Kidney (tissue), 14 donors: Measurements from ENCODE around the gene ZNF865. TPM values are rescaled to one million over a fixed set of nuclear protein-coding genes. Genes with fewer than 3 reads are reported as not detected.

Experiments
- DNase-seq, 5 donors: peaks; one replicate each; pipeline ENCODE4 v3.0.0-alpha.2; 2013 to 2020
- FAIRE-seq: peaks from 2 replicates; lab custom pipeline; 2012; peaks lifted over from hg19 to GRCh38; lab: Jason Lieb, UNC
- H3K27ac ChIP-seq, 2 donors: one replicate each; pipeline ENCODE4 v1.7.0; 2013; ENCODE audit warnings: low read depth in 2 of 2, low read length in 2 of 2, inconsistent platforms in 1 of 2
- H3K27me3 ChIP-seq: one replicate; pipeline ENCODE4 v1.7.1; 2013; ENCODE audit warnings: low read length, inconsistent platforms; ENCODE audit not compliant: control insufficient read depth, insufficient read depth
- H3K36me3 ChIP-seq, 3 donors: one replicate each; pipeline versions ENCODE4 v1.7.0 to v1.7.1; 2013; ENCODE audit warnings: low read length in 3 of 3, control low read depth in 1 of 3, inconsistent platforms in 1 of 3; ENCODE audit not compliant: insufficient read depth in 3 of 3, control insufficient read depth in 2 of 3
- H3K4me1 ChIP-seq, 3 donors: one replicate each; pipeline versions ENCODE4 v1.7.0 to v1.7.1; 2013; ENCODE audit warnings: low read length in 3 of 3, inconsistent platforms in 1 of 3, low read depth in 1 of 3; ENCODE audit not compliant: control insufficient read depth in 2 of 3, insufficient read depth in 2 of 3
- H3K4me3 ChIP-seq, 3 donors: one replicate each; pipeline versions ENCODE4 v1.7.0 to v1.8.1; 2013; ENCODE audit warnings: low read length in 3 of 3, control low read depth in 1 of 3, inconsistent platforms in 1 of 3
- H3K9ac ChIP-seq, 3 donors: one replicate each; pipeline versions ENCODE4 v1.7.0 to v1.7.1; 2013; ENCODE audit warnings: low read length in 3 of 3, control low read depth in 1 of 3, inconsistent platforms in 1 of 3
- H3K9me3 ChIP-seq, 3 donors: one replicate each; pipeline versions ENCODE4 v1.7.0 to v1.7.1; 2013; ENCODE audit warnings: low read length in 3 of 3, control low read depth in 1 of 3, inconsistent platforms in 1 of 3; ENCODE audit not compliant: control insufficient read depth in 2 of 3, insufficient read depth in 1 of 3
- intact Hi-C: fragments of 100-400 bp; cut with DNase I; formaldehyde crosslinking; loops from one replicate; pipeline ENCODE4 v1.11.1; 2022
- polyA plus RNA-seq: library from polyadenylated mRNA; stranded (reverse); fragments of 350-450 nt; fragmentation: Illumina TruSeq; extraction: RNeasy Lipid Tissue Mini Kit (QIAGEN cat#74804); gene quantifications from one replicate; pipeline ENCODE4 v1.2.3, GENCODE V29; 2014; ENCODE audit warnings: low read depth, low replicate concordance; ENCODE audit not compliant: insufficient read depth
- total RNA-seq: library from RNA; stranded (reverse); fragmentation: NEBNext Ultra II Directional; extraction: Animal tissue kit (Norgen Biotek cat#: 25700); gene quantifications from one replicate; pipeline ENCODE4 v1.2.1, GENCODE V29; 2021
- TF ChIP-seq, protein P1 (sequence below): IDR thresholded peaks from 3 replicates; pipeline ENCODE4 v1.5.1; 2012; ENCODE audit warnings: mild to moderate bottlenecking, moderate library complexity, borderline replicate concordance; ENCODE audit not compliant: insufficient read depth; ENCODE audit errors: extremely low read depth
- donor health status: control.
- donor health status: control.
- donor health status: control.
- donor health status: control.
- donor health status: control.
- donor health status: DM: yes; HTN: yes; CAD: no.
- donor health status: Normal renal cell carcinoma (clear cell type).

The ZNF865 gene
- total and polyA plus RNA-seq, 2 donors from 2014 or later = 5.8 to 17.4 TPM

DNA sequence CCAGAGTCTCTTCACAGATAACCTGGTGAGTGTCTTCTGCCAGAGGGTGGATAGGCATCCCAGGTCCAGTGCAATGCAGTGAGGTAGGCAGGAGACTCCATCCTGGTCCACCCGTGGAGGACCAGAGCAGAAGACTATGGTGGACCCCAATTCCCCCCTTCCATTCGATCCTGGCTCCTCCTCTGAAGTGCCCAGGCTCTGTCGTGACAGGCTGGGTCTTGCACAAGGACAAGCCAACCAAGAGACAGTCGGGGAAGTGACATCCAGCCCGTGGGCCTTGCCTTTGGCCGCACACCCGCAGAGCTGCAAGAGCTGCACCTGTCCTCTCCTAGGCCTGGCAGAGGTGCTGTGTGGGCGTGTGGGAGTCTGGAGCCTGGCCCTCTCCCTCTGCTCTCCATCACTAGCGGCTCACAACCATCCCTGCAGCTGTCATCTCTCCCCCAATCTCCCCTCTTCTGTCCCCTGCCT lies 15.8 kb downstream of the ZNF865 start:
- Histone ChIP-seq H3K4me3 (no peak overlapping the region), H3K4me1 (peaks cover 2 to 6% (median 5%) of the 10 kb centered on the region in 3 donors), H3K9ac (no peak overlapping the region), H3K27me3 (no peaks in the 10 kb centered on the region), H3K36me3 (peaks cover 0 to 6% (median 0%) of the 10 kb centered on the region in 3 donors), H3K27ac (no peak overlapping the region), H3K9me3 (no peaks in the 10 kb centered on the region)
- no peak for DNase-seq
- TF ChIP-seq, protein P1, sequence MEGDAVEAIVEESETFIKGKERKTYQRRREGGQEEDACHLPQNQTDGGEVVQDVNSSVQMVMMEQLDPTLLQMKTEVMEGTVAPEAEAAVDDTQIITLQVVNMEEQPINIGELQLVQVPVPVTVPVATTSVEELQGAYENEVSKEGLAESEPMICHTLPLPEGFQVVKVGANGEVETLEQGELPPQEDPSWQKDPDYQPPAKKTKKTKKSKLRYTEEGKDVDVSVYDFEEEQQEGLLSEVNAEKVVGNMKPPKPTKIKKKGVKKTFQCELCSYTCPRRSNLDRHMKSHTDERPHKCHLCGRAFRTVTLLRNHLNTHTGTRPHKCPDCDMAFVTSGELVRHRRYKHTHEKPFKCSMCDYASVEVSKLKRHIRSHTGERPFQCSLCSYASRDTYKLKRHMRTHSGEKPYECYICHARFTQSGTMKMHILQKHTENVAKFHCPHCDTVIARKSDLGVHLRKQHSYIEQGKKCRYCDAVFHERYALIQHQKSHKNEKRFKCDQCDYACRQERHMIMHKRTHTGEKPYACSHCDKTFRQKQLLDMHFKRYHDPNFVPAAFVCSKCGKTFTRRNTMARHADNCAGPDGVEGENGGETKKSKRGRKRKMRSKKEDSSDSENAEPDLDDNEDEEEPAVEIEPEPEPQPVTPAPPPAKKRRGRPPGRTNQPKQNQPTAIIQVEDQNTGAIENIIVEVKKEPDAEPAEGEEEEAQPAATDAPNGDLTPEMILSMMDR = no peak
- FAIRE-seq = no peak
- intact Hi-C loops = no loop called here

DNA sequence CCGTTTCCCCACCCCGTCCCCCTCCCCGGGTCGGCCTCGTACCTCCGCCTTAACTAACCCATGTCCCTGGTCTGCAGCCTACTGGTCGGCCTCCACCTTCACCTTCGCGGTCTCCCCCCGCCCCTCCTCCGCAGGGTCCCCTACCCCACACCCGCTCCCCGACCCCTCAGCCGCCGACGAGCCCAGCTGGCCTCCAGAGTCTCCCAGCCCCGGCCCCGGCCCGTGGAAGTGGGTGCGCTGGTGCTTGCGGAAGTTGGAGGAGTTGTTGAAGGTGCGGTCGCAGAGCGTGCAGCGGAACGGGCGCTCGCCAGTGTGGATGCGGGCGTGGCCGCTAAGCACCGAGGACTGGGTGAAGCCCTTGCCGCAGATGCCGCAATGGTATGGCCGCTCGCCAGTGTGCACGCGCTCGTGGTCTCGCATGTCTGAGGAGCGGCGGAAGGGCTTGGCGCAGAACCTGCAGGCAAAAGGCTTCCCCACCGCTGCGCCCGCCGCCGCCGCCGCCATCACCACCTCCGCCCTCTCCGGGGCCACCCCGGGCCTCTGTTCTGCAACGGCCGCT lies 16.3 kb downstream of the ZNF865 start:
- intact Hi-C loops = no loop called here
- H3K9me3 ChIP-seq = no peaks in the 10 kb centered on the region
- FAIRE-seq = no peak
- no peak overlapping the region for H3K9ac ChIP-seq
- H3K4me3 ChIP-seq = no peak overlapping the region
- no peaks in the 10 kb centered on the region for H3K27me3 ChIP-seq
- H3K4me1 ChIP-seq = peaks cover 2 to 6% (median 5%) of the 10 kb centered on the region in 3 donors
- TF ChIP-seq, protein P1 = no peak
- DNase-seq = peak in 1 of 5 donors; percentile 71
- peaks cover 0 to 6% (median 0%) of the 10 kb centered on the region in 3 donors for H3K36me3 ChIP-seq
- no peak overlapping the region for H3K27ac ChIP-seq

DNA sequence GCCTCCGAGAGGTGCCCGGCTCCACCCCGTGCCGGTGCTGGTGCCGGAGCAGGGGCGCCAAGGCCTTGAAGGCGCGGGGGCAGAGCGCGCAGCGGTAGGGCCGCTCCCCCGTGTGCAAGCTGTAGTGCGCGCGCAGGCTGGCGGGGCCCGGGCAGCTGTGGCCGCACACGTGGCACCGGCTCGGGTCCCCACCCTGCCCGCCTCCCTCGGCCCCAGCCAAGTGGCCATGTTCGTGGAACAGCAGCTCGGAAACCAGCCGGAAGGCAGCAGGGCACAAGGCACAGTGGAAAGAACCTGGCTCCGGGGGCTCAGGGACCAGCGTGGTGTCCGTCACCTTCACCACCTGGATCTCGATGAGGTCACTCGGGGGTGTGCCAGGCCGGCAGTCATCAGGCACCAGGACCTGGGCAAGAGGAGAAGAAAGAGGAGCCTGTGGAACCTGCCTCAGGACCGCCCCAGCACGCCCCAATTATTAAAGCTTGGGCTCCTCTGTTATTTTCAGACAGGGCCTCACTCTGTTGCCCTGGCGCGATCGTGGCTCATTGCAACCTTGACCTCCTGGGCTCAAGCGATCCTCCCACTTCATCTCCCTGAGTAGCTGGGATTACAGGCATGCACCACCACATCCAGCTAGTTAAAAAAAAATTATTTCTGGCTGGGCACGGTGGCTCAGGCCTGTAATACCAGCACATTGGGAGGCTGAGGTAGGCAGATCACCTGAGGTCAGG lies 17.0 kb downstream of the ZNF865 start:
- no peak overlapping the region for H3K9ac ChIP-seq
- no peaks in the 10 kb centered on the region for H3K9me3 ChIP-seq
- H3K27ac ChIP-seq = no peak overlapping the region
- H3K27me3 ChIP-seq = no peaks in the 10 kb centered on the region
- intact Hi-C loops = no loop called here
- H3K4me3 ChIP-seq = no peak overlapping the region
- FAIRE-seq = no peak
- peaks cover 2 to 6% (median 5%) of the 10 kb centered on the region in 3 donors for H3K4me1 ChIP-seq
- peaks cover 0 to 6% (median 0%) of the 10 kb centered on the region in 3 donors for H3K36me3 ChIP-seq
- DNase-seq = no peak
- TF ChIP-seq, protein P1 = no peak
